CMK (cell line): Measurements from ENCODE around the gene TBX21.
"Not testable (repeated sequence)": the region's sequence is repeated elsewhere in the genome, so short reads cannot be mapped to it uniquely, and the experiment has no call there.

ENCODE experiments used
- DNase-seq: peaks from one replicate; pipeline ENCODE4 v3.0.0-alpha.2; 2010; ENCODE audit warnings: low read depth

TBX21 gene

DNA sequence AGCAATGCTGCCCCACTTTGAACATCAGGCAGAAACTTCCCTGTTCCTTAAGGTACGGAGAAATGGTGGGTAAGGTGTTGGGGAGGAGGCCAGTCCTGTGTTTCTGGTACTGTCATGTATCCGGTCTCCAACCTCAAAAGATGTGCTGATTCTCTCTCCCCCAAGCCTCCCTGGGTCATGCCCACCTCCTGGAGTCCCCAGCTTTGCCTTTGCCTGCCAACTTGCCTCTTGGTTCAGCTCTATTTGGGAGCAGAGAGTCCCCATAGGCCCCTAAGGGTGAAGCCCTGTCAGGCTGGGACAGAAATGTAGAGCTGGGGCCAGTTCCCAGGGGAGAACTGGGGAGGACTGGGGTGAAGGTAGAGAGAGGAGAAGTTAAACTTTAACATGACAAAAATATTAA lies 1.6 kb upstream of the TBX21 start:
- no peak for DNase-seq

DNA sequence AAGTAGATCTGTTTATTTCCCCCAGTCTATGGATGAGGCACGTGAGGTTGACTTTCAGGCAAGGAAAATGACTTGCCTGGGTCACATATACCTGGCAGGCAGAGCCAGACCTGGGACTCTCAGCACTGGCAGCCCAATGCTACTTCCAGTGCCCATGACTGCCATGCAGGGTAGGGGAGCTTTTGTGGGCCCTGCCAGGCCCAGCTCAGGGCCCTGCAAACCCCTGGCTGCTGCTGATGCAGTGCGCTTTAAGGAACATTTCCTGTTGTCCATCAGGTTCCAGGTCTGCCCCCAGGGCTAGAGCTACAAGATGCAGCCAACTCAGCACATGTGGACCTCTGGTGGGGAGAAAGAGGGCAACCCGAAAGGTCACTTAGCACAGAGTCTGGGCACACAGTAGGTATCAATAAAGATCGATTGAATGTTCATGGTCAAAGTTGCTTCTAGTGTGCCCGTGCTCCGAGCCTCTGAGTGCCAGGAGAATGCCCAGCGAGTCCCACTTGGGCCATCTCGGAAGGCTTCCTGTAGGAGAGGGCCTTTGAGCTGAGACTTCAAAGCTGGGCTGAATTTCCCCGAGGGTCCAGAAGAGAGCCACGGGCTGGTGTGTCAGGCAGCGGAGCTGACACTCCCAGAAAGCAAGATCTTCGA lies 513 bp upstream of the TBX21 start:
- DNase-seq: no peak

DNA sequence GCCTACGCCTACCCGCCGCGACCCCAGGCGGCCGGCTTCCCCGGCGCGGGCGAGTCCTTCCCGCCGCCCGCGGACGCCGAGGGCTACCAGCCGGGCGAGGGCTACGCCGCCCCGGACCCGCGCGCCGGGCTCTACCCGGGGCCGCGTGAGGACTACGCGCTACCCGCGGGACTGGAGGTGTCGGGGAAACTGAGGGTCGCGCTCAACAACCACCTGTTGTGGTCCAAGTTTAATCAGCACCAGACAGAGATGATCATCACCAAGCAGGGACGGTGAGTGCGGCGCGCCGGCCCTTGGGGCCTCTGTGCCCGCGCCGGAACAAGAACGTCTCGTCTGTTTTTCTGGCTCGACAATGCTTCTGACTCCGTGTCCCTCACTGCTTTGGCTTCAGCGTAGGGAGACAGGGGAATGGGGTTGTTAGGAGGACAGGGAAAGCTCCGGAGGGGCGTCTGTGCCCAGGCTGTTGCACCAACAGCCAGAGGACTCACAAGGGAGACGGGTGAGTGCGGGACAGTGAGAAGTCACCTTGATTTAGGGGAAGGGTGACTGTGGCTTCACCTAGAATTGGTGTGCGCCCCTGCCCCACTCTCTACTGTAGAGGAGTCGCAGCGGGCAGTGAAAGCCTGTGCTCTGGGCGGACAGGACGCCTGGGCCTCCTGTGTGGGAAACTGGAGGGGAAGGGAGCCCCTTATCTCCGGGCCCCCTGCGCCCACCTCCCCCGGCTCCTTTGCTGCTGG lies 806 bp downstream of the TBX21 start:
- DNase-seq: no peak

DNA sequence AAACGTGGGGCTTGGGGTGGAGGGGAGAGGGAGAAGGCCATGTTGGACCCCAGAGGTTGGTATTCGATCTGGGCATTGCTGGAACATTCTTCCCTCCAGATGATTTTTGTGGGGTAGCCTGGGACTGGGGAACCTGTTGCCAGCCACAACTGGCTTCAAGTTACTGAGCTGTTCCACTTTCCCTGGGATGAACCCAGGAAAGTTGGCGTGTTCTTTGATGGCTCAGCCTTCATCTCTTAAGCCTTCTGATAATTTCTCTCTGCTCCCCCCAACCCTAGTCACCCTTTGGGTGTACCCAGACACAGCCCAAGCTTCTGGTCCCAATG lies 2.1 kb downstream of the TBX21 start:
- DNase-seq: no peak

DNA sequence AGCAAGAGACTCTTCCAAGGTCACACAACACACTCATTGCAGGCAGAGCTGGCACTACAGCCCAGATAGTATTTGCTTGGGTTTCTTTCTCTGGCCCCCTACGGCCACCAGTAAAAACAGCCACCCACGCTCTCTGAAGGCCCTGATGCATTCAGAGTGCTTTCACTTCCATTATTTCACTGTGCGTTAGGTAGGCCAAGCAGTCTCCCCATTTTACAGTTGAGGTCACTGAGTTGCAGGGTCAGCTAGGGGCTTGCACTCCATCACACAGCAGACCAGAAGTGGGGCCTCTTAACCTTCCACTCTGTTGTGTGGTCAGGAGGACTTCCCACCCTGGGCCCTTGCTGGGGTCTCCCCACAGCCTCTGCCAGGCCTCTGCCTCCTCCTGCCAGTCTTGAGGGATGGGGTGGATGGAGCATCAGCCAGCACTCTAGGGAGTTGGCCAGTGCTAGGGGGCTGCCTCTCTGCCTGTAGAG lies 2.5 kb downstream of the TBX21 start:
- no peak for DNase-seq

DNA sequence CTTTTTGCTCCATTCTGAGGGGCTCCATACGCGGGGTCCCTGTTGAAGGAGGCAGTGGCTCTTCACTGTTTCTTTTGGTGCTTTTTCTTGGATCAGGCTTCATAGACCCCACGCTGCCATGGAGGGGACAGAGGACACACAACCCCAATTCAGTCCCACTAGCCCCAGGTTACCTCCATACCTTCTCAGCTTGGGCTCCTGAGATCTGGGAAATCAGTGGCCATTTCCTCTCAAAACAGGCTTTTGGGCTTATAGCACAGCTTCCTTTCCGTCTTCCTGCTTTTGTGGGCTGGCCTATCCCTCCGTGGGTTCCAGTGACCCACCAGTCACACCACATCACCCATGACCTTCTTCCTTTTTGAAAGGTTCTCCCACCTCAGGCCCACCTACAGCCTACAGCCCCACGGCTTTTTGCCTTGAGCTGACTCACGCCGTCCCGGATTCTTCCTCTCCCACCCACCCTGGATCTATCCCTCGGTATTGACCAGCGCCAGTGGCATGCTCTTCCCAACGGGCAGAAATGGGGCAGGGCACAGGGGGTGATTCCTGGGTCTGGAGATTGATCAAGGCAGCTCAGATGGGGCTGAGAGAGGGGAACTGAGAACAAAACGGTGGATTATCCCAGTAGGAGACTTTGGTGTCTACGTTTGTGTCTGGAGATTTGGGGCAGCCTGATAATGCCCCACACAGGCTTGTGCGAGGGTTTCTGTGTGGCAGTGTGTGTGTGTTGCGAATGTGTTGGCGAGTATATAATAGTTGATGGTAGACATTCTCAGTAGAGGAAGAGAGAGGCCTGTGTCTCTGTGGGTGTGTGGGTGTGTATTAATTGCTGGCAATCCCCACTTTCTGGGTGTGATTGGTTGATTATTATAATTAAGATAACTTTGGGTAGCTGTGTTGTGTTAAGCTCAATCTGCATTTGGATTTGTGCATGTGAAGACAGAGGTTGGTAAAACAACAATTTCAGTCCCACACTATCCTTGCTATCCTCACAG lies 3.8 kb downstream of the TBX21 start:
- no peak for DNase-seq

DNA sequence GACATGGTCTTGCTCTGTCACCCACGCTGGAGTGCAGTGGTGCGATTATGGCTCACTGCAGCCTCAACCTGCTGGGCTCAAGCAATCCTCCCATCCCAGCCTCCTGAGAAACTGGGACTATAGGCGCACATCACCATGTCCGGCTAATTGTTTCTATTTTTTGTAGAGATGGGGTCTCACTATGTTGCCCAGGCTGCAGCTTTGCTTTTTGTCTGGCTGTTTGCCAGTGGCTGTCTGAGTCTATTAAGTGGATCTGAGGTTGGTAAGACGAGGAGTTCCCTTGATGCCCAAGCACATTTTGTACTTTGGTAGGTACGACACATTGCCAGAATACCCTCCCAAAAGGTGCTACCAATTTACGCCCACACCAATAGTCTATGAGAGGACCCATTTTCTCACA lies 5.1 kb downstream of the TBX21 start:
- no peak for DNase-seq

DNA sequence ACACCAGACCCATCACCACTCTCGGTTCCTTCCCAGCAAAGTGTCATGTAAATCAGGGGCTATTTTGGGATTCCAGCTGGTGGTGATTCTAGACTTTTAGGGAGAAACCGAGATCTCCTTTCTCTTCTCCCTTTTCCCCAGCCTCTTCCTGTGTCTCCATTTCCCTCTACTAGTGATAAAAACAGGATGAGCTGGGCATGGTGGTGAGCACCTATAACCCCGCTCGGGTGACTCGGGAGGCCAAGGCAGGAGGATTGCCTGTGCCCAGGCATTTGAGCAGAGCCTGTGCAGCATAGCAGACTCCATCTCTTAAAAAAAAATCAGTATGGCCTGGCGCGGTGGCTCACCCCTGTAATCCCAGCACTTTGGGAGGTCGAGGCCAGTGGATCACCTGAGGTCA lies 6.1 kb downstream of the TBX21 start:
- DNase-seq: no peak

DNA sequence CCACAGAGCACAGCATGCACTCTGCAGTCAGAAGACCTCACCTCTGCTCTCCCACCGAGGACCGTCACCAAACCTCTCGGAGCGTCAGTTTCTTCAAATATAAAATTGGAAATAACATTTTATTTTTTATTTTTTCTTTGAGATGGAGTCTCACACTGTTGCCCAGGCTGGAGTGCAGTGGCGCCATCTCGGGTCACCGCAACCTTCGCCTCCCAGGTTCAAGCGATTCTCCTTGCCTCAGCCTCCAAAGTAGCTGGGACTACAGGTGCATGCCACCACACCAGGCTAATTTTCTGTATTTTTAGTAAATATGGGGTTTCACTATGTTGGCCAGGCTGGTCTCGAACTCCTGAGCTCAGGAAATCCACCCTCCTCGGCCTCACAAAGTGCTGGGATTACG lies 6.9 kb downstream of the TBX21 start:
- DNase-seq: not testable (repeated sequence)

DNA sequence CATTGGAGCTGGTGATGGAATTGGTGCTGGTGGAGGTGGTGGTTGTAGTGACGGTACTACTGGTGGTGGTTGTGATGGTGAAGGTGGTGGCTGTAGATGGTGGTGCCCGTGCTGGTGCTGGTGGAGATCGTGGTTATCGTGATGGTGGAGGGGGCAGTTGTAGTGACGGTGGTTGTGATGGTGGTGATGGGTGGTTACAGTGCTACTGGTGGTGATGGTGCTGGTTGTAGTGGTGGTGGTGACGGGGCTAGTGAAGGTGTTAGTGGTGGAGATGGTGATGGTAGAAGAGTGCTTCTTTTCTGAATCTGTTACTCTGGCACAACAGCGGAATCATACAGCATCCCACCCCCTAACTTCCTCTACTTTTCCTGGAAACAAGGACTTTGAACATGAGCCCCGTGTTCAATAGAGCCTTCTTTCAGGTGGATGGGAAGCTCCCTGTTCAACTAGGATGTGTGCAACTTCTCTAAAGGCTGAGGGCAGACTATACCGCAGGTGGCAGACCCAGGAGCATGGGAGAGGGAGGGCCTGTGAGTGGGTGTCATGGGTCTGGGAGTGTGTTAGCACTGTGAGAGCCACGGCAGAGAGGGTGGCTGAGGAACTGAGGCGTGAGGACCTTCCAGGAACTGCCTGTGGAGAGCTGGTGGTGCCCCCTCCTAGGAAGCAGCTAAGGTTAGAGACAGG lies 8.2 kb downstream of the TBX21 start:
- DNase-seq: no peak

DNA sequence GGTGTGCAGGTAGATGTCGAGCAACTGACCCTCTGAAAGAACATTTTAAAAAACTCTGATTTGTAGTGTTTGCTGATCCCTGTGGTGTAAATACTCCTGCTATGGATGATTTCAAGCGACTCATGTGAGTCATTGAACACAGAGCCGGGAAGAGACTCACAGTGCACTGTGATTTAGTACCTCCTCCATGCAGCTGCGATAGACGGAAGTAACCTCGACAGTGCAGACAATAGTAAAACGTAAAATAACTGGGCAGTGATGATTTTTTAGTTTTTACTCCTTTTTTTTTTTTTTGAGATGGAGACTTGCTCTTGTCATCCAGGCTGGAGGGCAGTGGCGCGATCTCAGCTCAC lies 8.7 kb downstream of the TBX21 start:
- DNase-seq: no peak

DNA sequence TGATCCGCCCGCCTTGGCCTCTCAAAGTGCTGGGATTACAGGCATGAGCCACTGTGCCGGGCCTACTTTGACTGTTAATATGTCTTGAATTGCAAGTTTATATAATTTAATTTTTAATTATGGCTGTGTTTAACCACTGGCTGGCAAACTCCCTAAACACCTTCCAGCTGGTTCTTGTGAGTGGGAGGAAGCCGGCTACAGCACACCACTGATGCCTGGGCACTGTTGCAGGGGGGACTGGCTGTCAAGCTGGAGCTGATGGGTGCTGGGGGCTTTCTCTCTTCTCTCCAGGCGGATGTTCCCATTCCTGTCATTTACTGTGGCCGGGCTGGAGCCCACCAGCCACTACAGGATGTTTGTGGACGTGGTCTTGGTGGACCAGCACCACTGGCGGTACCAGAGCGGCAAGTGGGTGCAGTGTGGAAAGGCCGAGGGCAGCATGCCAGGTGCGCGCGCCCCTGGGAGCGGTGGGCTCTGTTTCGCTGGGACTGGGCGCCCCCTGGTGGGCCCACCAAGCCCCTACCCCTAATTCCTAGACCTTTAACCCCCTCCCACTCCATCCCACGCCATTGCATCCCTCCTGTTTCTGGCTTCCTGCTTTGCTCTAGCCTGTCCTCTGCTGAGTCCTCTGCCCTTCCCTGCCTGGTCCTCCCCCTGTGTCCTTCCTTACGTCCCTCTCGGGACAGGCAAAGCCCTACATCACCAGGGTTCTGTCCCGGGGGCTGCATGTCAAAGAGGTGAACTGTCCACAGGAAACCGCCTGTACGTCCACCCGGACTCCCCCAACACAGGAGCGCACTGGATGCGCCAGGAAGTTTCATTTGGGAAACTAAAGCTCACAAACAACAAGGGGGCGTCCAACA lies 9.5 kb downstream of the TBX21 start:
- no peak for DNase-seq

DNA sequence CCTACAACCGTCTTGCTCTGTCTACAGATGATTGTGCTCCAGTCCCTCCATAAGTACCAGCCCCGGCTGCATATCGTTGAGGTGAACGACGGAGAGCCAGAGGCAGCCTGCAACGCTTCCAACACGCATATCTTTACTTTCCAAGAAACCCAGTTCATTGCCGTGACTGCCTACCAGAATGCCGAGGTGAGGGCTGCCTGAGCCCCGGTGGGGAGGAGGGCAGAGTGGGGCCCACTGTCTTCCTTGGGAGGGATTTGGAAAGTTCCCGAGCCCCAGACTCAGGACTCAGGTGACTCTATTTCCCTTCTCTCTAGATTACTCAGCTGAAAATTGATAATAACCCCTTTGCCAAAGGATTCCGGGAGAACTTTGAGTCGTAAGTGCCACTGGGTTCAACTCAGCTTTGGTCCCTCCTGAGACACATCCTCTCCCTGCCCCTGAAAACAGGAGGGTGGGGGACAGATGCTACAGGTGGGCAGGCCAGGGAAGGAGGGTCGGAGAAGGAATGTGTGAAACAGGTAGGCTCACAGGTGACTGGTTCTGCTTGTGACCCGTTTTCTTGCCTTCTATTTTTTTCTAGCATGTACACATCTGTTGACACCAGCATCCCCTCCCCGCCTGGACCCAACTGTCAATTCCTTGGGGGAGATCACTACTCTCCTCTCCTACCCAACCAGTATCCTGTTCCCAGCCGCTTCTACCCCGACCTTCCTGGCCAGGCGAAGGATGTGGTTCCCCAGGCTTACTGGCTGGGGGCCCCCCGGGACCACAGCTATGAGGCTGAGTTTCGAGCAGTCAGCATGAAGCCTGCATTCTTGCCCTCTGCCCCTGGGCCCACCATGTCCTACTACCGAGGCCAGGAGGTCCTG lies 11.4 kb downstream of the TBX21 start:
- no peak for DNase-seq

DNA sequence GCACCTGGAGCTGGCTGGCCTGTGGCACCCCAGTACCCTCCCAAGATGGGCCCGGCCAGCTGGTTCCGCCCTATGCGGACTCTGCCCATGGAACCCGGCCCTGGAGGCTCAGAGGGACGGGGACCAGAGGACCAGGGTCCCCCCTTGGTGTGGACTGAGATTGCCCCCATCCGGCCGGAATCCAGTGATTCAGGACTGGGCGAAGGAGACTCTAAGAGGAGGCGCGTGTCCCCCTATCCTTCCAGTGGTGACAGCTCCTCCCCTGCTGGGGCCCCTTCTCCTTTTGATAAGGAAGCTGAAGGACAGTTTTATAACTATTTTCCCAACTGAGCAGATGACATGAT lies 12.0 kb downstream of the TBX21 start:
- no peak for DNase-seq

DNA sequence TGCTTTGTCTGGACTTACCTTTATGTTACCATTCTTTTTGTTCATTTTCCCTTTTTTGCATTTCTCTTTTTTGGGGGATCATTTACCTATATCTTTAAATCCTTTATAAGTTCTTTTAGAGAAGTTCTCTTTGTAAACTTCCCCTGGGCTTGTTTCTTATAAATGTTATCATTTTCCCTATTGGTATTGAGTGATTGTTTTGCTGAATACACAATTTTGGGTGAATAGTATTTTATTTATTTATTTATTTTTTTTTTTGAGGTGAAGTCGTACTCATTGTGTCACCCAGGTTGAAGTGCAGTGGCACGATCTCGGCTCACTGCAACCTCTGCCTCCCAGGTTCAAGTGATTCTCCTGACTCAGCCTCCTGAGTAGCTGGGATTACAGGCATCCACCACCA lies 18.4 kb downstream of the TBX21 start:
- DNase-seq: no peak

DNA sequence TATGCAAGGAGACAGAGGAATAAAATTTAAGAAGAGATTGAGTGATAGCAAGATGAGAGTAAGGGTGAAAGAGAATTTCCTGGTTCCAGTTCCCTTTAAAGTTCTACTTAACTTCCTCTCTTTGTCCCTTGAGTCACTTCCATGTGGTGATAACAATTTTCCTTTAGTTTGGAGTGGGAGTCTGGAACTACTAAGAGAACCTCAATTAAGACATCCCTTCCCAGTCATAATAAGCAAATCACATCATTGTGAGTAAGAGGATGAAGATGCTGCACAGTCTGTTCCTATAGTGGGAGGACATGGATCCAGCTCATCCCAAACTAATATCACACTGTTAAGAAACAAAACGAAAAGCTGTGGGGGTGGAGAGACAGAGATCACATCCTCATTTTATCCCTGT lies 24.4 kb downstream of the TBX21 start:
- DNase-seq: no peak

DNA sequence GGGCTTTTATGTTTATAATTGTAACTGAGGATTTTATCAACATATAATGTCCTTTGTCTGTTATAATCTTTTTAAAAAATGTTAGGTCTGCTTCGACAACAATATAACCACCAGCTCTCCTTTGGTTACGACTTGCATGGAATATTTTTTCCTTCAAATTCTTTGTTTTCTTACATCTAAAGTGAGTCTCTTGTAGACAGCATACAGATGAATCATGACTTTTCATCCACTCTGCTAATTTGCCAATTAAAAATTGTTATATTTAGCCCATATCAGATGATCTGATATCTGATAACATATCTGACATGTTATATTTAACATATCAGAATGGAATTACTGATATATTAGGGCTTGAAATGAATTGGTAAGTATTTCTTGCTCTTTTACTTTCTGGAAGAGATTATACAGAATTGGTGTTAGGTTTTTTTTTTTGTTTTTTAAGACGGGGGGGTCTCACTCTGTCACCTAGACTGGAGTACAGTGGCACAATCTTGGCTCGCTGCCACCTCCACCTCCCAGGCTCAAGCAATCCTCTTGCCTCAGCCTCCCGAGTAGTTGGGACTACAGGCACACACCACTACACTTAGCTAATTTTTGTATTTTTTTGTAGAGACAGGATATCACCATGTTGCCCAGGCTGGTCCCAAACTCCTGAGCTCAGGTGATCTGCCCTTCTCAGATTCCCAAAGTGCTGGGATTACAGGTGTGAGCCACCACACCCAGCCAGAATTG lies 27.5 kb downstream of the TBX21 start:
- no peak for DNase-seq

DNA sequence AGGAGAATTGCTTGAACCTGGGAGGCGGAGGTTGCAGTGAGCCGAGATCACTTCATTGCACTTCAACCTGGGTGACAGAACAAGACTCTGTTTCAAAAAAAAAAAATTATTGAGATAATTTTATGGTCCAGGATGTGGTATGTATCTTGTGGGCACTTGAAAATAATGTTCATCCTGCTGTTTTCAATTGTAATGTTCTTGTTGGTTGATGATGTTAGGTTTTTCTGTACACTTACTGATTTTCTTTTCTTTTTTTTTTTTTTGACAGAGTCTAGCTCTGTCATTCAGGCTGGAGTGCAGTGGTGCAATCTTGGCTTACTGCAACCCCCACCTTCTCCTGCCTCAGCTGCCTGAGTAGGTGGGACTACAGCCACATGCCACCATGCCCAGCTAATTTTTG lies 29.7 kb downstream of the TBX21 start:
- DNase-seq: no peak

DNA sequence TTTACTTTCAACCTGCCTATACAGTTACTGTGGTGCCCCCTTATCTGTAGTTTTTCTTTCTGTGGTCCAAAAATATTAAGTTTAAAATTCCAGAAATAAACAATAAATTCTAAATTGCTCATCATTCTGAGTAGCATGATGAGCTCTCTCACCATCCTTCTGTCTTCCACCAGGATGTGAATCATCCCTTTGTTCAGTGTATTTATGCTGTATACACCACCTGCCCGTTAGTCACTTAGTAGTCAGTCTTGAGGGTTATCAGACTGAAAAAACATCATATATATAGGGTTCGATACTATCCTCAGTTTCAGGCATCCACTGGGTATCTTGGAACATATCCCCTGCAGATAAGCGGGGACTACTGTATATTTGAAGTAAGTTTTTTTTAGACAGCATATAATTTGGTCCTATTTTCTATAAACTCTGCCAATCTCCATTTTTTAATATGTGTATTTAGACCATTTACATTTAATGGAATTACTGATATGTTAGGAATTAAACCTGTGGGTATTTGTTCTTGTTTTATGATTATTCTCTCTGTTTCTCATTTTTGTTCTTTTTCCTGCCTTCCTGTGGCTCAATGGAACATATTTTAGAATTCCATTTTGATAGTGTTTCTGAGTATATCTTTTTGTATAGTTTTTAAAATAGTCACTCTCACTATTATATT lies 31.0 kb downstream of the TBX21 start:
- no peak for DNase-seq
